Panc1 (cell line): ENCODE measurements around the gene GEMIN7. TPM values are rescaled to one million over a fixed set of nuclear protein-coding genes. Genes with fewer than 3 reads are reported as not detected.

ENCODE experiments used
- ATAC-seq: fragments of 200-7000 bp; cut with Tn5 transposase; 2 replicates; pipeline ENCODE4 v1.9.1; 2020; ENCODE audit warnings: mild to moderate bottlenecking, moderate library complexity
- BruUV-seq: library from RNA; stranded (reverse); fragments of 400-500 nt; replicated peaks from 2 replicates; lab custom pipeline; 2021; lab: Mats Ljungman, UMichigan
- CTCF ChIA-PET: fragments of 300-600 bp; sonication (Branson Sonifier 250); formaldehyde crosslinking; loops from one replicate; lab custom pipeline; 2022; ENCODE audit warnings: antibody characterized with exemption; lab: Charles Lee
- POLR2A ChIA-PET: fragments of 300-600 bp; sonication (Branson Sonifier 250); formaldehyde crosslinking; loops from one replicate; lab custom pipeline; 2022; ENCODE audit warnings: antibody characterized with exemption; lab: Charles Lee
- DNase-seq: peaks from one replicate; pipeline ENCODE4 v3.0.0-alpha.2; 2010; ENCODE audit warnings: low read depth, low spot score
- H3K27ac ChIP-seq: 2 replicates; pipeline ENCODE4 v1.5.1; 2011; ENCODE audit warnings: mild to moderate bottlenecking, low read length, inconsistent platforms
- H3K27me3 ChIP-seq: fragments of 200-500 bp; sonication (Bioruptor generic); 2 replicates; pipeline ENCODE4 v1.6.0; 2014; ENCODE audit warnings: low read length, inconsistent platforms; ENCODE audit not compliant: control insufficient read depth, insufficient read depth
- H3K36me3 ChIP-seq: fragments of 200-500 bp; sonication (Bioruptor generic); 2 replicates; pipeline ENCODE4 v1.5.1; 2014; ENCODE audit warnings: inconsistent platforms, mild to moderate bottlenecking, low read length, moderate library complexity; ENCODE audit not compliant: control insufficient read depth, insufficient read depth
- H3K4me1 ChIP-seq: 2 replicates; pipeline ENCODE4 v1.5.1; 2011; ENCODE audit warnings: inconsistent platforms, mild to moderate bottlenecking, low read length, moderate library complexity; ENCODE audit not compliant: control insufficient read depth, insufficient read depth
- H3K4me3 ChIP-seq, 2 experiments: 2 replicates each; pipeline ENCODE4 v1.5.1; 2011 to 2012; ENCODE audit warnings: low read depth in 2 of 2, low read length in 2 of 2, mild to moderate bottlenecking in 2 of 2, inconsistent platforms in 1 of 2, moderate library complexity in 1 of 2
- H3K9me3 ChIP-seq: fragments of 200-500 bp; sonication (Bioruptor generic); 2 replicates; pipeline ENCODE4 v1.5.1; 2014; ENCODE audit warnings: low read depth, mild to moderate bottlenecking, inconsistent platforms, low read length, moderate library complexity; ENCODE audit not compliant: control insufficient read depth, insufficient read depth
- POLR2AphosphoS5 ChIP-seq: IDR thresholded peaks from 2 replicates; pipeline ENCODE4 v1.6.1; 2012; ENCODE audit warnings: mild to moderate bottlenecking, low read depth, low read length, moderate library complexity
- SIN3A ChIP-seq: IDR thresholded peaks from 2 replicates; pipeline ENCODE4 v1.6.1; 2012; ENCODE audit warnings: low read depth, mild to moderate bottlenecking, low read length, moderate library complexity, borderline replicate concordance; ENCODE audit not compliant: insufficient read depth
- TCF7L2 ChIP-seq: IDR thresholded peaks from 2 replicates; pipeline ENCODE4 v1.6.1; 2011; ENCODE audit warnings: mild to moderate bottlenecking, low read depth, low read length, inconsistent platforms
- in situ Hi-C: cut with HindIII; loops from 2 replicates; pipeline ENCODE4 v1.10.0; 2016; ENCODE audit warnings: low sequenced_read_pairs, low pct_unique_long_range_greater_than_20kb
- intact Hi-C: fragments of 100-400 bp; cut with micrococcal nuclease; formaldehyde crosslinking; loops from one replicate; pipeline ENCODE4 v1.10.0; 2022; ENCODE audit not compliant: unreplicated experiment
- total RNA-seq: library from RNA; stranded (reverse); gene quantifications from one replicate; pipeline ENCODE4 v1.2.1, GENCODE V29; 2021; ENCODE audit not compliant: unreplicated experiment
- TF ChIP-seq, protein P1 (sequence below): fragments of 450-650 bp; IDR thresholded peaks from 2 replicates; pipeline ENCODE4 v1.5.1; 2017; ENCODE audit warnings: mild to moderate bottlenecking
- TF ChIP-seq, protein P2 (sequence below), 2 experiments: IDR thresholded peaks; 2 replicates each; pipeline ENCODE4 v1.6.1; 2011 to 2012; ENCODE audit warnings: low read depth in 2 of 2, control low read depth in 1 of 2, low read length in 1 of 2, mild to moderate bottlenecking in 1 of 2, moderate library complexity in 1 of 2; ENCODE audit not compliant: insufficient read depth in 1 of 2

GEMIN7 gene
- total RNA-seq, 1 experiment from 2014 or later: 29.5 TPM

DNA sequence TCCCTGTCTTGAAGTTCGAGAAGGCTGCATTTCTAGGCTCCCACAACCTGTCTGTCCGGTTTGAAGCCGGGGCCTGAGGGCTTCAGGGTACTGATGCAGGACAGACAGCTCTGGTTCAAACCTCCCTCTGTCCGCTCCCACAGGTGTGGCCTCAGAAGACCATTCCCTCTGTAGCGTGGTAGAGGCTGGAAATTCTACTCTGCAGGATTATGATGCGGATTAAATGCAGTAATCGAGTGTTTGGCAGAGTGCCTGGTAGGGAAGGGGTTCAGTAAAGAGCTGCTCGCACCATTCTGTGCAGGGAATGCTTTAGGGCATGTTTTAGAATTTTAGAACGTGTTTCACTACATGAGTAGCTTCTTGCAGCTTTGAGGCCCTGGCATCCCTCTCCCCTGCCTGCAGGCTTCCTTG is 44.4 kb downstream of the GEMIN7 start:
- in situ Hi-C loops (no loop called here), intact Hi-C loops (no loop called here)
- no peaks in the 10 kb centered on the region for H3K4me1 ChIP-seq
- H3K36me3 ChIP-seq: no peaks in the 10 kb centered on the region
- H3K9me3 ChIP-seq: no peaks in the 10 kb centered on the region
- TF ChIP-seq SIN3A (no peak), TCF7L2 (no peak), POLR2AphosphoS5 (no peak)
- TF ChIP-seq, protein P1, sequence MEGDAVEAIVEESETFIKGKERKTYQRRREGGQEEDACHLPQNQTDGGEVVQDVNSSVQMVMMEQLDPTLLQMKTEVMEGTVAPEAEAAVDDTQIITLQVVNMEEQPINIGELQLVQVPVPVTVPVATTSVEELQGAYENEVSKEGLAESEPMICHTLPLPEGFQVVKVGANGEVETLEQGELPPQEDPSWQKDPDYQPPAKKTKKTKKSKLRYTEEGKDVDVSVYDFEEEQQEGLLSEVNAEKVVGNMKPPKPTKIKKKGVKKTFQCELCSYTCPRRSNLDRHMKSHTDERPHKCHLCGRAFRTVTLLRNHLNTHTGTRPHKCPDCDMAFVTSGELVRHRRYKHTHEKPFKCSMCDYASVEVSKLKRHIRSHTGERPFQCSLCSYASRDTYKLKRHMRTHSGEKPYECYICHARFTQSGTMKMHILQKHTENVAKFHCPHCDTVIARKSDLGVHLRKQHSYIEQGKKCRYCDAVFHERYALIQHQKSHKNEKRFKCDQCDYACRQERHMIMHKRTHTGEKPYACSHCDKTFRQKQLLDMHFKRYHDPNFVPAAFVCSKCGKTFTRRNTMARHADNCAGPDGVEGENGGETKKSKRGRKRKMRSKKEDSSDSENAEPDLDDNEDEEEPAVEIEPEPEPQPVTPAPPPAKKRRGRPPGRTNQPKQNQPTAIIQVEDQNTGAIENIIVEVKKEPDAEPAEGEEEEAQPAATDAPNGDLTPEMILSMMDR: no peak
- TF ChIP-seq, protein P2, sequence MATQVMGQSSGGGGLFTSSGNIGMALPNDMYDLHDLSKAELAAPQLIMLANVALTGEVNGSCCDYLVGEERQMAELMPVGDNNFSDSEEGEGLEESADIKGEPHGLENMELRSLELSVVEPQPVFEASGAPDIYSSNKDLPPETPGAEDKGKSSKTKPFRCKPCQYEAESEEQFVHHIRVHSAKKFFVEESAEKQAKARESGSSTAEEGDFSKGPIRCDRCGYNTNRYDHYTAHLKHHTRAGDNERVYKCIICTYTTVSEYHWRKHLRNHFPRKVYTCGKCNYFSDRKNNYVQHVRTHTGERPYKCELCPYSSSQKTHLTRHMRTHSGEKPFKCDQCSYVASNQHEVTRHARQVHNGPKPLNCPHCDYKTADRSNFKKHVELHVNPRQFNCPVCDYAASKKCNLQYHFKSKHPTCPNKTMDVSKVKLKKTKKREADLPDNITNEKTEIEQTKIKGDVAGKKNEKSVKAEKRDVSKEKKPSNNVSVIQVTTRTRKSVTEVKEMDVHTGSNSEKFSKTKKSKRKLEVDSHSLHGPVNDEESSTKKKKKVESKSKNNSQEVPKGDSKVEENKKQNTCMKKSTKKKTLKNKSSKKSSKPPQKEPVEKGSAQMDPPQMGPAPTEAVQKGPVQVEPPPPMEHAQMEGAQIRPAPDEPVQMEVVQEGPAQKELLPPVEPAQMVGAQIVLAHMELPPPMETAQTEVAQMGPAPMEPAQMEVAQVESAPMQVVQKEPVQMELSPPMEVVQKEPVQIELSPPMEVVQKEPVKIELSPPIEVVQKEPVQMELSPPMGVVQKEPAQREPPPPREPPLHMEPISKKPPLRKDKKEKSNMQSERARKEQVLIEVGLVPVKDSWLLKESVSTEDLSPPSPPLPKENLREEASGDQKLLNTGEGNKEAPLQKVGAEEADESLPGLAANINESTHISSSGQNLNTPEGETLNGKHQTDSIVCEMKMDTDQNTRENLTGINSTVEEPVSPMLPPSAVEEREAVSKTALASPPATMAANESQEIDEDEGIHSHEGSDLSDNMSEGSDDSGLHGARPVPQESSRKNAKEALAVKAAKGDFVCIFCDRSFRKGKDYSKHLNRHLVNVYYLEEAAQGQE (IDR thresholded peaks at IDR 0.05; ENCODE audit: insufficient read depth in 1 of 2, low read depth in 2 of 2, low read length in 1 of 2): no peak
- POLR2A ChIA-PET: no interaction called here
- ATAC-seq: no peak
- no TSS peak for BruUV-seq
- no peak overlapping the region for H3K27ac ChIP-seq
- DNase-seq: no peak
- no peaks in the 10 kb centered on the region for H3K27me3 ChIP-seq
- CTCF ChIA-PET: no interaction called here
- H3K4me3 ChIP-seq: no peak overlapping the region

DNA sequence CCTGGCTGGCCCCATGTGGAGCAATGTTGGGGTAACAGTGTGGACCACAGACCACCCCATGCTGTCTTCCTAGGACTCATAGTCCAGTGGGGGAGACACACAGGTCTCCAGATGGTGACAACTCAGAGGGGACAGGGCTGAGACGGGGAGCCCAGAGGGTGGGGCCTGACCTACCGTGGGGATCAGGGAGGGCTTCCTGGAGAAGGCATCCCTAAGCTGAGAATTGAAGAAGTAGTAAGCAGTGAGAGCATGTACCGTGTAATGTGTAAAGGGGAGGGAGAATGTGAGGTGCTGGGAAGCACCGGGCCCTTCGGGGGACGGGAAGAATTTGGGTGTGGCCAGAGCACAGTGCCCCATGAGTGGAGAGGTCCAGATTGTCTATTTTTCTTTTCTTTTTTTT is 45.0 kb downstream of the GEMIN7 start:
- in situ Hi-C loops: no loop called here
- POLR2A ChIA-PET: no interaction called here
- DNase-seq (no peak), ATAC-seq (no peak)
- H3K27ac ChIP-seq: no peak overlapping the region
- H3K4me3 ChIP-seq: no peak overlapping the region
- H3K9me3 ChIP-seq: no peaks in the 10 kb centered on the region
- no peaks in the 10 kb centered on the region for H3K36me3 ChIP-seq
- CTCF ChIA-PET: no interaction called here
- intact Hi-C loops: no loop called here
- no peaks in the 10 kb centered on the region for H3K27me3 ChIP-seq
- TF ChIP-seq, protein P1: no peak
- TF ChIP-seq TCF7L2: no peak
- TF ChIP-seq POLR2AphosphoS5: no peak
- TF ChIP-seq SIN3A: no peak
- TF ChIP-seq, protein P2 (IDR thresholded peaks at IDR 0.05; ENCODE audit: insufficient read depth in 1 of 2, low read depth in 2 of 2, low read length in 1 of 2): no peak
- BruUV-seq: no TSS peak
- H3K4me1 ChIP-seq: no peaks in the 10 kb centered on the region
